Heart left ventricle (tissue), 16 donors: Measurements from ENCODE around the gene KIF2C. TPM values are rescaled to one million over a fixed set of nuclear protein-coding genes. Genes with fewer than 3 reads are reported as not detected.

Source experiments
- ATAC-seq, 4 donors: fragments of 200-7000 bp; cut with Tn5 transposase; one replicate each; pipeline ENCODE4 v1.9.1; 2020 to 2022; ENCODE audit warnings: moderate library complexity in 4 of 4, mild to moderate bottlenecking in 3 of 4, moderate number of reproducible peaks in 1 of 4
- DNase-seq, 5 donors: peaks; one replicate each; pipeline ENCODE4 v3.0.0-alpha.2; 2020
- H3K27ac ChIP-seq, 12 donors: fragments of 200-600 bp; sonication (generic) in 4 of 12; one replicate each; pipeline versions ENCODE4 v1.5.0 to v1.8.0; 2016 to 2022; ENCODE audit warnings: mild to moderate bottlenecking in 2 of 12
- H3K27me3 ChIP-seq, 9 donors: fragments of 200-600 bp; sonication (generic) in 2 of 9; one replicate each; pipeline versions ENCODE4 v1.5.1 to v1.8.0; 2016 to 2022; ENCODE audit warnings: mild to moderate bottlenecking in 3 of 9
- H3K36me3 ChIP-seq, 9 donors: fragments of 200-600 bp; sonication (generic) in 2 of 9; one replicate each; pipeline versions ENCODE4 v1.5.0 to v1.8.0; 2018 to 2022; ENCODE audit warnings: mild to moderate bottlenecking in 2 of 9
- H3K4me1 ChIP-seq, 12 donors: fragments of 200-600 bp; sonication (generic) in 4 of 12; one replicate each; pipeline versions ENCODE4 v1.5.0 to v1.8.0; 2016 to 2022; ENCODE audit warnings: mild to moderate bottlenecking in 3 of 12
- H3K4me3 ChIP-seq, 12 donors: fragments of 200-600 bp; sonication (generic) in 4 of 12; one replicate each; pipeline versions ENCODE4 v1.5.0 to v1.8.0; 2017 to 2022; ENCODE audit warnings: mild to moderate bottlenecking in 9 of 12, moderate library complexity in 4 of 12
- H3K9me3 ChIP-seq, 12 donors: fragments of 200-600 bp; sonication (generic) in 4 of 12; one replicate each; pipeline versions ENCODE4 v1.5.0 to v1.8.0; 2016 to 2022; ENCODE audit warnings: mild to moderate bottlenecking in 1 of 12
- CTCF ChIP-seq, 12 donors: fragments of 200-600 bp; sonication (generic) in 4 of 12; IDR thresholded peaks; one replicate each; pipeline versions ENCODE4 v1.5.0 to v1.8.0; 2018 to 2022; ENCODE audit warnings: antibody characterized with exemption in 12 of 12, mild to moderate bottlenecking in 5 of 12
- POLR2A ChIP-seq, 2 donors: fragments of 450-650 bp; IDR thresholded peaks; one replicate each; pipeline ENCODE4 v1.6.1; 2017; ENCODE audit warnings: antibody characterized with exemption in 2 of 2, mild to moderate bottlenecking in 2 of 2, moderate library complexity in 2 of 2
- WGBS, 4 donors: extraction: QIAGEN DNeasy Blood & Tissue Kit in 2 of 4; methylation state at CpG; one replicate each; pipeline versions ENCODE4 v1.1.5 to v1.1.7; 2013 to 2018; 5-methylcytosine and 5-hydroxymethylcytosine counted together
- intact Hi-C, 10 donors: fragments of 100-400 bp; cut with DNase I; formaldehyde crosslinking; loops; one replicate each; pipeline versions ENCODE4 v1.11.1 to v1.14.2; 2022
- polyA plus RNA-seq, 2 donors: library from polyadenylated mRNA; stranded (reverse); fragments of 200-250 nt; gene quantifications; one replicate each; pipeline ENCODE4 v1.2.3, GENCODE V29; 2013
- total RNA-seq, 9 donors: library from RNA; depleted of rRNA in 2 of 9; stranded (reverse); fragments of >200 nt in 2 of 9; fragmentation: NEBNext Ultra II Directional in 3 of 9; extraction: Animal tissue kit (Norgen Biotek cat#: 25700) in 3 of 9; gene quantifications; one replicate each; pipeline versions ENCODE4 v1.1.0 to v1.2.4, GENCODE V29; 2016 to 2023
- donor health status: ischemic (EF 13 %, LVEDD 7.1; RV severe dilation, severe dysfunction).
- donor health status: healthy with polysubstance abuse.
- donor health status: DM: no; HTN: yes; CAD: no.
- donor health status: DM: no; HTN: no; CAD: no.
- donor health status: ischemic (EF 25% LVEDD 6.9; RV normal size, moderate dysfunction).
- donor health status: ischemic (EF 25% LVEDD 5.7; RV mildly dilated, moderate dysfunction).
- donor health status: healthy.
- donor health status: DM: yes; HTN: yes; CAD: no.
- donor health status: ischemic (EF 35%, LVEDD 5.7; RV mildly dilated, moderate dysfunction).
- donor health status: nonischemic (EF 11% LVEDD 7.7; RV severe dilation, severe dysfunction).
- donor health status: DM: yes; HTN: yes; CAD: no.
- donor health status: PGD.
- donor health status: ischemic (EF 29% LVEDD 5.4; RV normal size, mild dysfunction).
- donor health status: nonischemic (EF 23%, LVEDD 6.1; RV moderate dilation, normal function).

The KIF2C gene
- total and polyA plus RNA-seq, 11 donors = 0.25 to 7.0 (median 0.97) TPM

- Histone ChIP-seq H3K27me3 (no peaks in the 10 kb centered on the region), H3K27ac (no peak overlapping the region), H3K4me1 (peaks cover 0 to 13% (median 8%) of the 10 kb centered on the region in 12 donors), H3K9me3 (no peaks in the 10 kb centered on the region), H3K36me3 (peaks cover 0 to 14% (median 0%) of the 10 kb centered on the region in 9 donors), H3K4me3 (no peak overlapping the region)
- WGBS, 4 donors = 86 to 93% (median 92%) methylated on average over 1 of the region's 1 CpG
- no peak for ATAC-seq
- TF ChIP-seq CTCF (IDR thresholded peaks at IDR 0.05) = no peak
- intact Hi-C loops = no loop called here
- no peak for DNase-seq
Measured at GRCh38 chr1:44743211-44743610, 3.6 kb downstream of the KIF2C start.

- Histone ChIP-seq H3K27ac (no peak overlapping the region), H3K4me3 (no peak overlapping the region), H3K27me3 (no peaks in the 10 kb centered on the region), H3K36me3 (peaks cover 0 to 44% (median 0%) of the 10 kb centered on the region in 9 donors), H3K9me3 (no peaks in the 10 kb centered on the region), H3K4me1 (no peaks in the 10 kb centered on the region)
- 92 to 97% (median 96%) methylated on average over 3 of the region's 3 CpGs for WGBS, 4 donors
- intact Hi-C loops = no loop called here
- ATAC-seq = no peak
- TF ChIP-seq POLR2A (IDR thresholded peaks at IDR 0.05) (no peak), CTCF (IDR thresholded peaks at IDR 0.05) (no peak)
- no peak for DNase-seq
Measured at GRCh38 chr1:44747878-44748277, 8.2 kb downstream of the KIF2C start.

GRCh38 chr1:44757420-44757819 is 17.8 kb downstream of the KIF2C start:
- peaks cover 0 to 5% (median 0%) of the 10 kb centered on the region in 12 donors for H3K4me1 ChIP-seq
- no peak overlapping the region for H3K4me3 ChIP-seq
- intact Hi-C loops = no loop called here
- H3K27ac ChIP-seq = no peak overlapping the region
- WGBS, 4 donors = 94 to 98% (median 97%) methylated on average over 2 of the region's 2 CpGs
- H3K36me3 ChIP-seq = peaks cover 0 to 84% (median 0%) of the 10 kb centered on the region in 9 donors
- TF ChIP-seq POLR2A (IDR thresholded peaks at IDR 0.05) (no peak), CTCF (IDR thresholded peaks at IDR 0.05) (no peak)
- H3K9me3 ChIP-seq = no peaks in the 10 kb centered on the region
- H3K27me3 ChIP-seq = no peaks in the 10 kb centered on the region
- no peak for ATAC-seq
- DNase-seq = no peak

GRCh38 chr1:44759077-44759476 is 19.4 kb downstream of the KIF2C start:
- intact Hi-C loops = no loop called here
- no peak for DNase-seq
- ATAC-seq = no peak
- Histone ChIP-seq H3K27ac (no peak overlapping the region), H3K4me3 (no peak overlapping the region), H3K36me3 (peaks cover 0 to 82% (median 0%) of the 10 kb centered on the region in 9 donors), H3K27me3 (no peaks in the 10 kb centered on the region), H3K9me3 (no peaks in the 10 kb centered on the region), H3K4me1 (peaks cover 0 to 5% (median 0%) of the 10 kb centered on the region in 12 donors)
- 86 to 93% (median 90%) methylated on average over 10 to 11 of the region's 11 CpGs for WGBS, 4 donors
- no peak for TF ChIP-seq CTCF (IDR thresholded peaks at IDR 0.05)
- no peak for TF ChIP-seq POLR2A (IDR thresholded peaks at IDR 0.05)
